Neural cell (in vitro differentiated cells): ENCODE data around the gene CES2. TPM values are rescaled to one million over a fixed set of nuclear protein-coding genes. Genes with fewer than 3 reads are reported as not detected.

Experiments used
- H2AFZ ChIP-seq: fragments of 200-600, 300-800 bp; sonication (generic), shearing (Covaris generic); 2 replicates; pipeline ENCODE4 v1.6.0; 2014; ENCODE audit warnings: low read depth, mild to moderate bottlenecking, antibody characterized with exemption, low read length, moderate library complexity
- H3F3A ChIP-seq: fragments of 200-600 bp; shearing (Covaris generic); 2 replicates; pipeline ENCODE4 v1.6.1; 2016; ENCODE audit warnings: mild to moderate bottlenecking, moderate library complexity, mixed read lengths, antibody characterized with exemption, low read length; ENCODE audit not compliant: insufficient read depth, poor library complexity, severe bottlenecking
- H3K27ac ChIP-seq: fragments of 200-600, 300-800 bp; sonication (generic), shearing (Covaris generic); 2 replicates; pipeline ENCODE4 v1.5.1; 2014; ENCODE audit warnings: mild to moderate bottlenecking, low read length, moderate library complexity
- H3K27me3 ChIP-seq: fragments of 300-800, 200-600 bp; sonication (generic), shearing (Covaris generic); 2 replicates; pipeline ENCODE4 v1.6.0; 2014; ENCODE audit warnings: mild to moderate bottlenecking, low read depth, low read length, moderate library complexity; ENCODE audit not compliant: insufficient read depth
- H3K36me3 ChIP-seq: fragments of 300-800, 200-600 bp; sonication (generic), shearing (Covaris generic); 2 replicates; pipeline ENCODE4 v1.5.1; 2014; ENCODE audit warnings: mild to moderate bottlenecking, antibody characterized with exemption, low read length, moderate library complexity; ENCODE audit not compliant: insufficient read depth
- H3K4me2 ChIP-seq: fragments of 300-800, 200-600 bp; sonication (generic), shearing (Covaris generic); 2 replicates; pipeline ENCODE4 v1.6.0; 2014; ENCODE audit warnings: mild to moderate bottlenecking, low read length
- H3K4me3 ChIP-seq: fragments of 300-800, 200-600 bp; sonication (generic), shearing (Covaris generic); 2 replicates; pipeline ENCODE4 v1.5.1; 2014; ENCODE audit warnings: mild to moderate bottlenecking, low read length, moderate library complexity
- H3K79me2 ChIP-seq: fragments of 200-600 bp; shearing (Covaris generic); replicated peaks from 2 replicates; pipeline ENCODE4 v1.6.0; 2014; ENCODE audit warnings: mild to moderate bottlenecking, low read length, moderate library complexity; ENCODE audit not compliant: insufficient read depth
- H3K9ac ChIP-seq: fragments of 300-800, 200-600 bp; sonication (generic), shearing (Covaris generic); 2 replicates; pipeline ENCODE4 v1.6.1; 2016; ENCODE audit warnings: mild to moderate bottlenecking, low read length, mixed read lengths
- H3K9me2 ChIP-seq: fragments of 200-600 bp; shearing (Covaris generic); 2 replicates; pipeline ENCODE4 v1.6.1; 2016; ENCODE audit warnings: mild to moderate bottlenecking, low read length, mixed read lengths; ENCODE audit not compliant: insufficient read depth
- H3K9me3 ChIP-seq: fragments of 200-600, 300-800 bp; sonication (generic), shearing (Covaris generic); 2 replicates; pipeline ENCODE4 v1.6.1; 2016; ENCODE audit warnings: mild to moderate bottlenecking, mixed run types, low read length, moderate library complexity, mixed read lengths
- H4K20me1 ChIP-seq: fragments of 200-600 bp; shearing (Covaris generic); 2 replicates; pipeline ENCODE4 v1.6.1; 2016; ENCODE audit warnings: mild to moderate bottlenecking, mixed run types; ENCODE audit not compliant: insufficient read depth
- EP300 ChIP-seq: fragments of 450-650 bp; conservative IDR thresholded peaks from 2 replicates; pipeline ENCODE4 v1.6.1; 2014; ENCODE audit warnings: antibody characterized with exemption, mild to moderate bottlenecking, moderate library complexity; ENCODE audit not compliant: poor library complexity, severe bottlenecking
- EZH2 ChIP-seq: fragments of 200-600, 300-800 bp; shearing (Covaris generic), sonication (generic); IDR thresholded peaks from 2 replicates; pipeline ENCODE4 v1.6.1; 2014; ENCODE audit warnings: antibody characterized with exemption, low read length, borderline replicate concordance, mild to moderate bottlenecking; ENCODE audit not compliant: insufficient read depth, poor library complexity, severe bottlenecking
- MXI1 ChIP-seq: fragments of 450-650 bp; conservative IDR thresholded peaks from 2 replicates; pipeline ENCODE4 v1.6.1; 2014; ENCODE audit warnings: antibody characterized with exemption, mild to moderate bottlenecking; ENCODE audit not compliant: poor library complexity, severe bottlenecking
- POLR2AphosphoS5 ChIP-seq: IDR thresholded peaks from 2 replicates; pipeline ENCODE4 v1.6.1; 2012
- RAD21 ChIP-seq: fragments of 450-650 bp; conservative IDR thresholded peaks from 2 replicates; pipeline ENCODE4 v1.6.1; 2014; ENCODE audit warnings: antibody characterized with exemption, mild to moderate bottlenecking, moderate library complexity
- SMC3 ChIP-seq: fragments of 450-650 bp; conservative IDR thresholded peaks from 2 replicates; pipeline ENCODE4 v1.6.1; 2014; ENCODE audit warnings: antibody characterized with exemption, mild to moderate bottlenecking, moderate library complexity; ENCODE audit not compliant: poor library complexity
- TAF1 ChIP-seq: IDR thresholded peaks from 2 replicates; pipeline ENCODE4 v1.6.1; 2012; ENCODE audit warnings: low read depth
- polyA plus RNA-seq: library from polyadenylated mRNA; depleted of rRNA; stranded (reverse); fragments of >200 nt; gene quantifications from 2 replicates; pipeline ENCODE4 v1.2.3, GENCODE V29; 2014
- TF ChIP-seq, protein P1 (sequence below): fragments of 450-650 bp; IDR thresholded peaks from 2 replicates; pipeline ENCODE4 v1.5.1; 2014; ENCODE audit warnings: antibody characterized with exemption, mild to moderate bottlenecking, moderate library complexity; ENCODE audit not compliant: poor library complexity, severe bottlenecking
- TF ChIP-seq, protein P2 (sequence below): IDR thresholded peaks from 2 replicates; pipeline ENCODE4 v1.6.1; 2012; ENCODE audit warnings: borderline replicate concordance

The CES2 gene
- polyA plus RNA-seq, 1 donor from 2014 or later: 22.9 TPM

DNA sequence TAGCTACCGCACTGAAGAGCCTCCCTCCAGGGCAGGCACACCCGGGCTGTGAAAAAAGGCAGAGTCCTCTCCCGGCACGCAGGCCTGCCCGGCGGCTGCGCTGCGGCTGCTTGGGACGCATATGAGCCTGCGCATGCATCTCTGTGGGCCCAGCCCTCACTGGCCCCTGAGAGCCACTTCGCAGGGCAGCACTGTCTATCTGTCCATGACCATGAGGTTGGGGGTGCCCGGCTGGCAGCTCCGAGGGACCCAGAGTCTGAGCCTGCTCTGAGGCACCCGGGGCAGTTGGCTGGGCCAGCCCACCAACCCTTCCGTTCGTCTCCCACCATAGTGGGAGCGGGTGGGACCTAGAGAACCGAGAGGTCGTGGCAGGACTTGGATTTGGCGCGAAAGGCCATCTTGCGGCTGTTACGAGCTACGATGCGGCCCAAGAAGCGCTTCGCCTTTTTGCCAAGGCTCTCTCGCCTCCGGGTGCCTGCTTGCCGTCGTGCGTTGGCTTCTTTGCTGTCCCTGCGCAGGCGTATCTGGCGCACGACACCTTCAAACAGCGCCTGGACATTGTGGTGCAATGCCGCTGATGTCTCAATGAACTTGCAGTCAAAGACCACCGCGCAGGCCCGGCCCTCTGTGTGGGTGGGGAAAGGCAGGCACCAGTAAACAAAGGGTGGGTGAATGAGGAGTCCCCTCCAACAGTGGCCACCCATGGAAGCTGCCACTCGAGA is 13.4 kb upstream of the CES2 start:
- no peaks in the 10 kb centered on the region for H3K9me3 ChIP-seq
- H3K27ac ChIP-seq: no peak overlapping the region
- H3F3A ChIP-seq: no peaks in the 10 kb centered on the region
- H3K4me3 ChIP-seq: no peak overlapping the region
- no peaks in the 10 kb centered on the region for H3K9me2 ChIP-seq
- H3K27me3 ChIP-seq: peaks cover 35% of the 10 kb centered on the region
- no peak for TF ChIP-seq EZH2
- no peak for TF ChIP-seq RAD21
- TF ChIP-seq EP300: no peak
- TF ChIP-seq SMC3: no peak
- TF ChIP-seq, protein P1, sequence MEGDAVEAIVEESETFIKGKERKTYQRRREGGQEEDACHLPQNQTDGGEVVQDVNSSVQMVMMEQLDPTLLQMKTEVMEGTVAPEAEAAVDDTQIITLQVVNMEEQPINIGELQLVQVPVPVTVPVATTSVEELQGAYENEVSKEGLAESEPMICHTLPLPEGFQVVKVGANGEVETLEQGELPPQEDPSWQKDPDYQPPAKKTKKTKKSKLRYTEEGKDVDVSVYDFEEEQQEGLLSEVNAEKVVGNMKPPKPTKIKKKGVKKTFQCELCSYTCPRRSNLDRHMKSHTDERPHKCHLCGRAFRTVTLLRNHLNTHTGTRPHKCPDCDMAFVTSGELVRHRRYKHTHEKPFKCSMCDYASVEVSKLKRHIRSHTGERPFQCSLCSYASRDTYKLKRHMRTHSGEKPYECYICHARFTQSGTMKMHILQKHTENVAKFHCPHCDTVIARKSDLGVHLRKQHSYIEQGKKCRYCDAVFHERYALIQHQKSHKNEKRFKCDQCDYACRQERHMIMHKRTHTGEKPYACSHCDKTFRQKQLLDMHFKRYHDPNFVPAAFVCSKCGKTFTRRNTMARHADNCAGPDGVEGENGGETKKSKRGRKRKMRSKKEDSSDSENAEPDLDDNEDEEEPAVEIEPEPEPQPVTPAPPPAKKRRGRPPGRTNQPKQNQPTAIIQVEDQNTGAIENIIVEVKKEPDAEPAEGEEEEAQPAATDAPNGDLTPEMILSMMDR: no peak
- TF ChIP-seq POLR2AphosphoS5: no peak
- TF ChIP-seq, protein P2, sequence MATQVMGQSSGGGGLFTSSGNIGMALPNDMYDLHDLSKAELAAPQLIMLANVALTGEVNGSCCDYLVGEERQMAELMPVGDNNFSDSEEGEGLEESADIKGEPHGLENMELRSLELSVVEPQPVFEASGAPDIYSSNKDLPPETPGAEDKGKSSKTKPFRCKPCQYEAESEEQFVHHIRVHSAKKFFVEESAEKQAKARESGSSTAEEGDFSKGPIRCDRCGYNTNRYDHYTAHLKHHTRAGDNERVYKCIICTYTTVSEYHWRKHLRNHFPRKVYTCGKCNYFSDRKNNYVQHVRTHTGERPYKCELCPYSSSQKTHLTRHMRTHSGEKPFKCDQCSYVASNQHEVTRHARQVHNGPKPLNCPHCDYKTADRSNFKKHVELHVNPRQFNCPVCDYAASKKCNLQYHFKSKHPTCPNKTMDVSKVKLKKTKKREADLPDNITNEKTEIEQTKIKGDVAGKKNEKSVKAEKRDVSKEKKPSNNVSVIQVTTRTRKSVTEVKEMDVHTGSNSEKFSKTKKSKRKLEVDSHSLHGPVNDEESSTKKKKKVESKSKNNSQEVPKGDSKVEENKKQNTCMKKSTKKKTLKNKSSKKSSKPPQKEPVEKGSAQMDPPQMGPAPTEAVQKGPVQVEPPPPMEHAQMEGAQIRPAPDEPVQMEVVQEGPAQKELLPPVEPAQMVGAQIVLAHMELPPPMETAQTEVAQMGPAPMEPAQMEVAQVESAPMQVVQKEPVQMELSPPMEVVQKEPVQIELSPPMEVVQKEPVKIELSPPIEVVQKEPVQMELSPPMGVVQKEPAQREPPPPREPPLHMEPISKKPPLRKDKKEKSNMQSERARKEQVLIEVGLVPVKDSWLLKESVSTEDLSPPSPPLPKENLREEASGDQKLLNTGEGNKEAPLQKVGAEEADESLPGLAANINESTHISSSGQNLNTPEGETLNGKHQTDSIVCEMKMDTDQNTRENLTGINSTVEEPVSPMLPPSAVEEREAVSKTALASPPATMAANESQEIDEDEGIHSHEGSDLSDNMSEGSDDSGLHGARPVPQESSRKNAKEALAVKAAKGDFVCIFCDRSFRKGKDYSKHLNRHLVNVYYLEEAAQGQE: no peak
- no peak for TF ChIP-seq TAF1
- no peak for TF ChIP-seq MXI1
- no peaks in the 10 kb centered on the region for H3K79me2 ChIP-seq
- no peaks in the 10 kb centered on the region for H4K20me1 ChIP-seq
- no peak overlapping the region for H3K4me2 ChIP-seq
- no peak overlapping the region for H2AFZ ChIP-seq
- H3K36me3 ChIP-seq: no peaks in the 10 kb centered on the region
- no peak overlapping the region for H3K9ac ChIP-seq

DNA sequence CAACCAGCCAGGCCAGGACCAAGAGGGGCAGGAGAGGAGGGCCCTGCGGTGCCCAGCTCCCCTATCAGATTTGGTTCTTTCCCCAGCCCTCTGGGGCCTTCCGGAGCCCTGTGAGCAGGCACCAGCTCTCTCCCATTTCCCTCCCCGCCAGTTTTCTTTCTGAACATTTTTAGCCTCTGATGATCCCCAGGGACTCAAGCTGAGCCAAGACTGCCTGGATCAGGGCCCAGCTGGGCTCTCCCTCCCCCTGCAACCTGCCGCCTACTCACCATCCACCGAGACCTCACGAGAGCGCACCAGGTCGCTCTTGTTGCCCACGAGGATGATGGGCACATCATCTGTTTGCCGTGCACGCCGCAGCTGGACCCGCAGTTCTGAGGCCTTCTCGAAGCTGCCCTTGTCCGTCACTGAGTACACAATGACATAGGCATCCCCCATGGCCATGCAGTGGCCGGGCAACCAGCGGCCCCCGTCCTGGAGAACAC is 12.0 kb upstream of the CES2 start:
- TF ChIP-seq POLR2AphosphoS5 (no peak), TAF1 (no peak), EZH2 (no peak), SMC3 (no peak), MXI1 (no peak), EP300 (no peak), RAD21 (no peak)
- TF ChIP-seq, protein P2: no peak
- TF ChIP-seq, protein P1: no peak
- Histone ChIP-seq H3K4me2 (no peak overlapping the region), H3K9ac (no peak overlapping the region), H2AFZ (no peak overlapping the region), H3K27ac (no peak overlapping the region), H3K79me2 (no peaks in the 10 kb centered on the region), H4K20me1 (no peaks in the 10 kb centered on the region), H3K36me3 (no peaks in the 10 kb centered on the region), H3F3A (no peaks in the 10 kb centered on the region), H3K27me3 (peaks cover 35% of the 10 kb centered on the region), H3K9me2 (no peaks in the 10 kb centered on the region), H3K4me3 (no peak overlapping the region), H3K9me3 (no peaks in the 10 kb centered on the region)
